HG03066 (cell line): ENCODE results near the gene CFL2.

Experiments
- ATAC-seq: cut with Tn5 transposase; IDR thresholded peaks from one replicate; pipeline ENCODE4 v1.9.1; 2021; ENCODE audit warnings: low read depth; ENCODE audit not compliant: unreplicated experiment

Gene CFL2

GRCh38 chr14:34678306-34678705, 36.1 kb downstream of the CFL2 start:
- no peak for ATAC-seq

DNA sequence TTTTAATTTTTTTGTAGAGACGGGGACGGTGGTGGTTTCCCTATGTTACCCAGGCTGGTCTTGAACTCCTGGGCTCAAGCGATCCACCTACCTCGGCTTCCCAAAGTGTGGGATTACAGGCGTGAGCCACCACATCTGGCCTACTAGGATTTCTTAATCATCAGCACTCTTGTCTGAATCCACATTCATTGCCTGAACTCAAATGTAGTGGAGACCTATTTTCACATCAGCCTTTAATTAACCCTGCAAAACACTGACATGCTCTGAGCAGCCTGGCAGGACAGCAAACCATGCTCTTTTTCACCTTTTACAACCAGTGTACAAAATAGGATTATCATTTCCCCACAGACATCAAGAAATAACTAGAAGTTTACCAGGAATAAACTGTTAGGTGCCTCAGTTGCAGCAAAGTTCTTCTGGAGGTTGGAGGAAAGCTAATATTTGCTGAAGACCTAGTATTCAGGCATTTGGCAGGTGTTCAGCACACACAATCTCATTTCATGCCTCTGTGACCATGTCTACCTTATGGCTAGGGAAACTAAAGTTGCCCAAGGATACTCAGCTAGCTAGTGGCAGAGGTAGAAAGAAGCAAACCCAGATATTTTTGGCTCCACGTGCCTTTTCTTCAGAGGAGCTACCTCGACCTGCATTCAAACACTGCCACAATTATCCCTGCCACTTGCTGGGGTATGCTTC, 37.7 kb downstream of the CFL2 start:
- no peak for ATAC-seq

GRCh38 chr14:34673702-34674101, 40.7 kb downstream of the CFL2 start:
- no peak for ATAC-seq

DNA sequence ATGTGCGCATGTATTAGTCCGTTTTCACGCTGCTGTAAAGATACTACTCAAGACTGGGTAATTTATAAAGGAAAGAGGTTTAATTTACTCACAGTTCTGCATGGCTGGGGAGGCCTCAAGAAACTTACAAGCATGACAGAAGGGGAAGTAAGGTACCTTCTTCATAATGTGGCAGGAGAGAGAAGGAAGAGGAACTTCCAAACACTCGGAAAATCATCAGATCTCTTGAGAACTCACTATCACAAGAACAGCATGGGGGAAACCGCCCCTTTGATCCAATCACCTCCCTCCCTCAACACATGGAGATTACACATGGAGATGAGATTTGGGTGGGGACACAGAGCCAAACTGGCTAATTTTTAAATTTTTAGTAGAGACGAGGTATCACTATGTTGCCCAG, 42.7 kb downstream of the CFL2 start:
- ATAC-seq: no peak

GRCh38 chr14:34668111-34668510, 46.3 kb downstream of the CFL2 start:
- no peak for ATAC-seq

GRCh38 chr14:34667007-34667406, 47.4 kb downstream of the CFL2 start:
- no peak for ATAC-seq

DNA sequence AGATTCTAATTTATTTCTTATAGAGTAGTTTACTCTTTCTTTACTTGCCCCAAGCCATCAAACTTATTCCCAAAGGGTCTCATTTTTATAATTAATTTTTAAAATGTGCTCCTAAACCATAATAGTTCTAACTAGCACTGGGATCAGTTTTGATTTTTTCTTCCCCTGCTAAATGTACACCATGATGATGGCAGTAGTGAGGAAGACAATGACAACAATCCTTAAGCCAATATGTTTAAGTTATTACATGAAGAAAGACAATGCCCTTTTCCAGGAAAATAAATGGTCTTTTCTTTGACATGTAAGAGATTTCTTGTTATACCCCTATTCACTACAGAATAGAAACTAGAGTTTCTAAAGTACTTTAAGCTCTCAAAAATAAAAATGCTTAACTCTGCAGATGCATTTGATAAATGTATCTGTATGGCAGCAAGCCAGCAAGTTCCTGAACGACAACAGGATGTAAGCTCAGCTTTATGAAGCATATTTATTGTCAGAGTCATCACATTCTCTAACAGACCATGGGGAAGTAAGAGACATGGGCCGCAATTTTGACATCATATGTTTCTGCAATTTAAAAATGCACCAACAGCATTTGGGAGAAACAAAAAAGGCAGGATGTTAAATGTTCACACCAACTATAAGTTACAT, 48.5 kb downstream of the CFL2 start:
- ATAC-seq: no peak

- ATAC-seq: no peak
Measured at GRCh38 chr14:34662561-34663088, 51.8 kb downstream of the CFL2 start.

- ATAC-seq: no peak
Measured at GRCh38 chr14:34660796-34661195, 53.6 kb downstream of the CFL2 start.
